HG03575 (cell line): ENCODE measurements around the gene RNPEPL1.
"Not testable (repeated sequence)": the region's sequence is repeated elsewhere in the genome, so short reads cannot be mapped to it uniquely, and the experiment has no call there.

Experiments used
- ATAC-seq: cut with Tn5 transposase; IDR thresholded peaks from one replicate; pipeline ENCODE4 v1.9.1; 2021; ENCODE audit not compliant: unreplicated experiment, insufficient number of reproducible peaks, low FRiP score; ENCODE audit errors: extremely low read depth

RNPEPL1 gene

GRCh38 chr2:240561325-240561971 is 6.8 kb upstream of the RNPEPL1 start:
- ATAC-seq = no peak

- ATAC-seq = not testable (repeated sequence)
Measured at GRCh38 chr2:240563231-240563630, 5.1 kb upstream of the RNPEPL1 start.

DNA sequence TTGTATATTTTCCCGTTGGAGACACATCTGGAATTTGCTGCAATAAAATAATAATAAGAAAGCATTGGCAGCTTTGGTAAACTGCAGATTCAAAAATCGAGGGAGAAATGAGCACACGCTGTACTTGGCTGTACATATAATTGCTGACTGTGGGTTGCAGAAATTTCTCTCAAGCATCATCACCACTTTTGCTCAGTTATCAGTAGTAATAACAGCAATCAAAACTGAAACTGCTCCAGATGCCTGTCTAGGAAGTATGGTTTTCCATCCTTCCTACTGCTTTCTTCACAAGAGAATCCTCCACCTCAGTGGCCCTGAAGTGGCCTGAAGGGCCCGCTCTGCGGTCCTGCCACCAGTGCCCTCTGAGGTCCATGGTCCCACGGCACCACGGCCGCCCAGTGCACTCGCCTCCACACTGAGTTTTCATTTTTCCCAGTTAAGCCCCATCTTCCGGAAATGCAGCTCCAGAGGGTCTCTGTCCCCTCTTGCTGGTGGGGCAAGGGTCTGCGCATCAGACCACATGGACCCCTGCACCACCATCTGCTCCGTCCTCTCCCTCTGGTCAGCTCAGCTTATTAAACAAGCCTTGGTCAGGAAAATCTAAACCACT is 4.2 kb upstream of the RNPEPL1 start:
- ATAC-seq = no peak

GRCh38 chr2:240564561-240565332 is 3.5 kb upstream of the RNPEPL1 start:
- ATAC-seq = no peak

DNA sequence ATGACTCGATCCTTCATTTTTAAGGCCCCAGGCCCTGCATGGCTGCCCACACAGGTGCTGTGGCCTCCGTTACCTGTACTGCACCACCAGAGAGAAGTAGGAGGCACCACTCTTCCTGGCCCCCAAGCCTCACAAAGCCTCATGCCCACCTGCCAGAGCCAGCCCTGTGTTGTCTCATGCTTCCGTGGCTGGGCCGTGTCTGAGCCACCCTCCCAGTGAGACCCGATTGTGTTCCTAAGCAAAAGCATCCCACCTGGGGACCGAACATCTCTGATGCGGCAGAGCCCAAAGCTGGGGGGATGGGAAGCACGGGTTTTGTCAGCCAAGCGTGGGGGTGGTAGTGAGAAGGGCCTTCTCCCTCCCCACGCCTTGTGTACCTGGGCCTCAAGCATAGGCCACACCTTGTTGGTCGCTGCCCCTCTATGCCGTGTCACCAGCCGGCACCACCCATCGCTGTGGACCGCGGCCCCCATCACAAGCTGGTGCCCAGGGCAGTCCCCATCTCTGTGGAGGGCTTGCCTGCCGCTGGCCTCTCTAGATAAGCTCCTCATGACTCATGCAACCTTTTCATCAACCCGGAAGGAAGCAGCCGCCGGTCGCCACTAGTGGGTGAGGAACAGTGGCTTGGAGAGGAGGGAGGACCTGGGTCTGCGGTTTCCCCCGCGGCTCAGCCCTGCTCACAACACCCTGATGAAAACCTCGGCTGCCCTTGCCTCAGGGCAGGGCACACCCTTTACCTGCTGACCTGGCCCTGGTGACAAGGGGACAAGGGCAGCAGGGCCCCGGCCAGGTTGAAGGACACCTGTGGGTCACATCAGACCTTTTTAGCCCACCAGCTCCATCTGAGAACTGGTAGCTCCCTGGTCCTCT is 2.7 kb upstream of the RNPEPL1 start:
- no peak for ATAC-seq

DNA sequence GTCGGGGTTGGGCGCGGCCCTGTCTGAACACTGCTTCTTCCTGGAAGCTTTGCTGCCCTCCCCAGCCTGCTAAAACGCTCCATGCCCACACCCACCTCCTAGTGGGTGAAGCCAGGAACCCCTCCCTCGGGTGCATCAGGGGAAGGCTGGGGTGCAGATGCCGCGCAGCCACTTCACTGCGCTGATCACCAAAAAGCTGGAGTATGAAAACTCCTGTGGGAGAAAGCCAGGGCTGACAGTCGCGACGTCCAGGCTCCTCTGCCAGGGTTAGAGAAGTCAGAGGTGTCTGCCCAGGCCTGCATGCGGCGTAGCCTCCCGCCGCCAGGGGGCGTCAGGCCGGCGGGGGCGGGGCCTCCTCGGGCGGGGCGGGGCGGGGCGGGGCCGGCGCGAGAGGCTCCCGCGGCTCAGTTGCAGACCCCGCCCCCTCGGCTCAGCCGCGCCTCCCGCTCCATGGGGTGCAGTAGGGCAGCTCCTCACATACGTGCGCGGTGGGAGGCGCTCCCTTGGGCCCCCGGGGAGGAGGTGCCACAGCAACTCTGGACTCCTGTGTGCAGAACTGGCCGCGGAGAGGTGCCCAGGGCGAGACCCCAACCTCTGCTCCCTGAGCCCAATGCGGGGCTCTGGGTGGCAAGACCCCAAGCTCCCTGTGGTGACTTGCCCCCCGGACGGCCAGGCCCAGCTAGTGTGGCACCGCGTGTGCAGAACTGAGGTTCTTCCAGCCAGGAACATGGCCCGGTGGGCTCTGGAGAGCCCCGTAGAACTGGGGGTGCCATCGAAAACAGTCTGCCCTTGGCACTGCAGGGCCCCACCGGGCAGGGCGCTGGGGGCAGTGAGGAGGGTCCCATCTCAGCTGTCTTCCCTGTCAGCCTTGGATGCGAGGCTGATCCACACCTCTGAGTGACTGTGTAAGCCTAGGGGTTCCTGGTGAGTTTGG is 1.8 kb upstream of the RNPEPL1 start:
- no peak for ATAC-seq

- no peak for ATAC-seq
Measured at GRCh38 chr2:240567137-240567871, 980 bp upstream of the RNPEPL1 start.

- no peak for ATAC-seq
Measured at GRCh38 chr2:240568678-240569522, 616 bp downstream of the RNPEPL1 start.

GRCh38 chr2:240569523-240569997 is 1.3 kb downstream of the RNPEPL1 start:
- no peak for ATAC-seq

DNA sequence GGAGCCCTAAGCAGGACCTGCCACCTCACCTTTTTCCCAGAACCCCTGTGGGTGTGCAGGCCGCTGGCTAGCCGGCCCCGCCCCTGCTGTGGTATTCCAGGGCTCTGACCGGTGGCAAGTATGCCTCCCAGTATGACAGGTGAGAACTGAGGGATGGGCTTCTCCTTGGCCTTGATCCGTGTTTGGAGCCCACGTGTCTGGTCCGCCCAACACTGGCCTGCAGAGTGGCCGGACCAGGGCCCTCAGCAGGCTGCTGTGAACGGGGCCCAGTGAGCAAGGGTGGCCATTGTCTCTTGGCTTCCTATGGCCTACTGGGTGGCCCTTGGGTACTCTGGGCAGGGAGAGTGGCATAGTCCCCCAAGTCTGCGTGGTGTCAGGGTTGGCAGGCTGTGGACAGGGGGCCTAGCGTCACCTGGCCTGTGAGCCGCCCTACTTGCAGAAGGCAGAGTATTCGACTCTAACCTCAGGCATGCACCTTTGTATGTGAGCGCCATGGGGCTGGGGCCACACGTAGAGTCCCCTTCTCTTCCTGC is 1.8 kb downstream of the RNPEPL1 start:
- no peak for ATAC-seq

DNA sequence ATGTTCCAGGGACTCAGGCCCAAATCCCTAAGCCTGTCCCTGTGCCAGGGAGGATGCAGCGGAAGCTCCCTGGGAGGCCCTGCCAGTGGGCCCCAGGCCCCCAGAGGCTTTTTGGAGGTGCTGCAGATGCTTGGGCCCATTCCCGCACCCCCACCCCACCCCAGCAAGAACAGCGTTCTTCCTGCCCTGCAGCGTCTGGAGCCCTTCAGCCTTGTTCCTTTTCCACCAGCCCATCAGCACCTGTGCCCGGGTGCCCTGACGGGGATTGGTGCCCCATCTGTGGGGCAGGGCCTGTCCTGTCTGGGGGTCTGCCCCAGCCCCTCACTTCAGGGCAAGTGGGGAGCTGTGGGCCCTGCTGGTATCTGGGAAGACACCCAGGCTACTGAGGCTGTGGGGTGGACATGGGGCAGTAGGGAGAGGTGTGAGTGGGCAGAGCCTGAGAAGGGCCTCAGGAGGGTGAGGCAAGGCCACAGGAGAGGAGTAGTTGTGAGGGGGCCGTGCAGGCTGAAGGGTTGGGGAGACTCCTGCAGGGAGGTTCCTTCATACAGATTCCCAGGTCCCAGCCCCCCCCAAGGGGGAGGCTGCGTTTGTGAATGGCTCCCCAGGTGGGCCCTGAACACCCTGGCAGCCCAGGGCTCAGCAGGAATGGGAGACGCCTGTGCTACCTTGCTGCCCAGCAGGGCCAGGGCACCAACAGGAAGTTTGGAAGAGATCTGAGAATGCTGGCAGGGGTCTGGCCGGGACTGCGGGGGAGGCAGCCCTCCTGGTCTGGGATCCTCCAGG is 2.4 kb downstream of the RNPEPL1 start:
- no peak for ATAC-seq

GRCh38 chr2:240571314-240571973 is 3.2 kb downstream of the RNPEPL1 start:
- ATAC-seq = no peak

GRCh38 chr2:240572141-240573031 is 4.1 kb downstream of the RNPEPL1 start:
- ATAC-seq = no peak

DNA sequence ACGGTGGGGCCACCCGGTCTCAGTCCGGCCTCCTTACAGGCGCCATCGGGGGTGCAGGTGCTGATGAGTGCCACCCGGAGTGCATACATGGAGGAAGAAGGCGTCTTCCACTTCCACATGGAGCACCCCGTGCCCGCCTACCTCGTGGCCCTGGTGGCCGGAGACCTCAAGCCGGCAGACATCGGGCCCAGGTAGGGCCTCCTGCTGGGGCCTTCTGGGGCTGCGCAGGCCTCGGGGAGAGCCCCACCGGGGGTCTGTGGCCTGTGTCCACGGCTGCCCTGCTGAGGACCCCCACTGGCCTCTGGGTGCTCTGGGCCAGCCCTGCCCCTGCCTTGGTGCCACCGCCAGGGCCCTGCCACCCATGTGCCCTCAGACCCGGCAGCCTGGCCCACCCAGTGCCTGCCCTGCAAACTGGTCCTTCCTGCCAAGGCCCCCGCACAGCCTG is 4.8 kb downstream of the RNPEPL1 start:
- ATAC-seq = no peak
